Calu3 (cell line): ENCODE data around the gene TMEM229B. TPM values are rescaled to one million over a fixed set of nuclear protein-coding genes. Genes with fewer than 3 reads are reported as not detected.
"Not testable (repeated sequence)": the region's sequence is repeated elsewhere in the genome, so short reads cannot be mapped to it uniquely, and the experiment has no call there.

ENCODE experiments used
- BruUV-seq: library from RNA; stranded (reverse); fragments of 400-500 nt; replicated peaks from 2 replicates; lab custom pipeline; 2021; lab: Mats Ljungman, UMichigan
- CTCF ChIA-PET: fragments of 300-600 bp; sonication (Branson Sonifier 250); formaldehyde crosslinking; loops from one replicate; lab custom pipeline; 2022; ENCODE audit warnings: antibody characterized with exemption; lab: Charles Lee
- DNase-seq: peaks from one replicate; pipeline ENCODE4 v3.0.0; 2022
- H3K27ac Mint-ChIP-seq: one replicate; pipeline ENCODE4 v1.8.0; 2022; ENCODE audit warnings: mixed read lengths; ENCODE audit not compliant: unreplicated experiment
- H3K27me3 Mint-ChIP-seq: one replicate; pipeline ENCODE4 v1.8.0; 2022; ENCODE audit warnings: mixed read lengths; ENCODE audit not compliant: unreplicated experiment
- H3K36me3 Mint-ChIP-seq: one replicate; pipeline ENCODE4 v1.8.0; 2022; ENCODE audit warnings: mild to moderate bottlenecking, moderate library complexity, mixed read lengths; ENCODE audit not compliant: insufficient read depth, unreplicated experiment
- H3K4me1 Mint-ChIP-seq: one replicate; pipeline ENCODE4 v1.8.0; 2022; ENCODE audit warnings: mild to moderate bottlenecking, low read depth, mixed read lengths; ENCODE audit not compliant: unreplicated experiment
- H3K4me3 Mint-ChIP-seq: one replicate; pipeline ENCODE4 v1.8.0; 2022; ENCODE audit warnings: mild to moderate bottlenecking, low read depth, moderate library complexity, mixed read lengths; ENCODE audit not compliant: unreplicated experiment
- H3K9me3 Mint-ChIP-seq: one replicate; pipeline ENCODE4 v1.8.0; 2022; ENCODE audit warnings: low read depth, mixed read lengths; ENCODE audit not compliant: unreplicated experiment
- intact Hi-C: fragments of 100-400 bp; cut with micrococcal nuclease; formaldehyde crosslinking; loops from one replicate; pipeline ENCODE4 v1.10.0; 2022; ENCODE audit not compliant: unreplicated experiment
- total RNA-seq: library from RNA; stranded (reverse); gene quantifications from 2 replicates; pipeline ENCODE4 v1.2.3, GENCODE V29; 2022
- TF ChIP-seq, protein P1 (sequence below): fragments of 200-600 bp; IDR thresholded peaks from one replicate; pipeline ENCODE4 v1.8.0; 2022; ENCODE audit warnings: antibody characterized with exemption; ENCODE audit not compliant: unreplicated experiment

Gene TMEM229B
- total RNA-seq, 1 experiment from 2014 or later = 0.76 TPM

DNA sequence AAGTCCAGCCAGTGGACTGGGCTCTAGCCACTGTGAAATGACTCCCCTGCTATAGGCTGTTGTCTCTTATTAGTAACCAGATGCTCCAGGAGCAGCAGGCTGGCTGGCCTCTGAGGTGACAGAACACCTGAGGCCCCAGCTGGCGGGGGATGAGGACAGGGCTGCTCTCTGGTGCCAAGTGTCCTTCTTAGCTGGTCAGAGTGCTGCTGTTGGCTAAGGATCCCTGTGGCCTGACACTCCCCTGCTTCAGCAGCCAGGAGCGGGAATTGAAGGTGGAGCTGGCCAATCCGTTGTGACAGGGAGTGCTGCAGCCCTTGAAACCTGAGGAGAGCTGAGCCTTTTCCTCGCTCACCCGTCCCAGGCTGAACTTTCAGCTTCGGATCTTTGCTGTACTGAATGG is 30.7 kb downstream of the TMEM229B start:
- TF ChIP-seq, protein P1, sequence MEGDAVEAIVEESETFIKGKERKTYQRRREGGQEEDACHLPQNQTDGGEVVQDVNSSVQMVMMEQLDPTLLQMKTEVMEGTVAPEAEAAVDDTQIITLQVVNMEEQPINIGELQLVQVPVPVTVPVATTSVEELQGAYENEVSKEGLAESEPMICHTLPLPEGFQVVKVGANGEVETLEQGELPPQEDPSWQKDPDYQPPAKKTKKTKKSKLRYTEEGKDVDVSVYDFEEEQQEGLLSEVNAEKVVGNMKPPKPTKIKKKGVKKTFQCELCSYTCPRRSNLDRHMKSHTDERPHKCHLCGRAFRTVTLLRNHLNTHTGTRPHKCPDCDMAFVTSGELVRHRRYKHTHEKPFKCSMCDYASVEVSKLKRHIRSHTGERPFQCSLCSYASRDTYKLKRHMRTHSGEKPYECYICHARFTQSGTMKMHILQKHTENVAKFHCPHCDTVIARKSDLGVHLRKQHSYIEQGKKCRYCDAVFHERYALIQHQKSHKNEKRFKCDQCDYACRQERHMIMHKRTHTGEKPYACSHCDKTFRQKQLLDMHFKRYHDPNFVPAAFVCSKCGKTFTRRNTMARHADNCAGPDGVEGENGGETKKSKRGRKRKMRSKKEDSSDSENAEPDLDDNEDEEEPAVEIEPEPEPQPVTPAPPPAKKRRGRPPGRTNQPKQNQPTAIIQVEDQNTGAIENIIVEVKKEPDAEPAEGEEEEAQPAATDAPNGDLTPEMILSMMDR = no peak
- BruUV-seq = no TSS peak
- H3K9me3 Mint-ChIP-seq = no peaks in the 10 kb centered on the region
- no peak overlapping the region for H3K4me3 Mint-ChIP-seq
- no peaks in the 10 kb centered on the region for H3K4me1 Mint-ChIP-seq
- CTCF ChIA-PET = interaction anchor here (0.6 kb wide), 1 partner anchor 264 kb away, joined by 3 read pairs; no protein-coding TSS in a partner anchor
- intact Hi-C loops = no loop called here
- no peak for DNase-seq
- H3K27me3 Mint-ChIP-seq = peaks cover 46% of the 10 kb centered on the region
- H3K36me3 Mint-ChIP-seq = no peaks in the 10 kb centered on the region
- no peak overlapping the region for H3K27ac Mint-ChIP-seq

DNA sequence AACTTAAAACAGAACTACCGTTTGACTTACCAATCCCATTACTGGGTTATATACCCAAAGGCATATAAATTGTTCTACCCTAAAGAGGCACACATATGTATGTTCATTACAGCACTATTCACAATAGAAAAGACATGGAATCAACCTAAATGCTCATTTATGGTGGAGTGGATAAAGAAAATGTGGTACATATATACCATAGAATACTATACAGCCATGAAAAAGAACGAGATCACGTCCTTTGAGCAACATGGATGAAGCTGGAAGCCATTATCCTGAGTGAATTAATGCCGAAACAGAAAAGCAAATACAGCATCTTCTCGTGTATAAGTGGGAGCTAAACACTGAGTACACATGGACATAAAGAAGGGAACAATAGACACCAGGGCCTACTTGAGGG is 31.8 kb downstream of the TMEM229B start:
- TF ChIP-seq, protein P1 = no peak
- H3K27me3 Mint-ChIP-seq = peaks cover 36% of the 10 kb centered on the region
- H3K4me1 Mint-ChIP-seq = no peaks in the 10 kb centered on the region
- intact Hi-C loops = no loop called here
- H3K4me3 Mint-ChIP-seq = no peak overlapping the region
- no peak for DNase-seq
- CTCF ChIA-PET = no interaction called here
- BruUV-seq = no TSS peak
- H3K36me3 Mint-ChIP-seq = no peaks in the 10 kb centered on the region
- no peaks in the 10 kb centered on the region for H3K9me3 Mint-ChIP-seq
- H3K27ac Mint-ChIP-seq = no peak overlapping the region

DNA sequence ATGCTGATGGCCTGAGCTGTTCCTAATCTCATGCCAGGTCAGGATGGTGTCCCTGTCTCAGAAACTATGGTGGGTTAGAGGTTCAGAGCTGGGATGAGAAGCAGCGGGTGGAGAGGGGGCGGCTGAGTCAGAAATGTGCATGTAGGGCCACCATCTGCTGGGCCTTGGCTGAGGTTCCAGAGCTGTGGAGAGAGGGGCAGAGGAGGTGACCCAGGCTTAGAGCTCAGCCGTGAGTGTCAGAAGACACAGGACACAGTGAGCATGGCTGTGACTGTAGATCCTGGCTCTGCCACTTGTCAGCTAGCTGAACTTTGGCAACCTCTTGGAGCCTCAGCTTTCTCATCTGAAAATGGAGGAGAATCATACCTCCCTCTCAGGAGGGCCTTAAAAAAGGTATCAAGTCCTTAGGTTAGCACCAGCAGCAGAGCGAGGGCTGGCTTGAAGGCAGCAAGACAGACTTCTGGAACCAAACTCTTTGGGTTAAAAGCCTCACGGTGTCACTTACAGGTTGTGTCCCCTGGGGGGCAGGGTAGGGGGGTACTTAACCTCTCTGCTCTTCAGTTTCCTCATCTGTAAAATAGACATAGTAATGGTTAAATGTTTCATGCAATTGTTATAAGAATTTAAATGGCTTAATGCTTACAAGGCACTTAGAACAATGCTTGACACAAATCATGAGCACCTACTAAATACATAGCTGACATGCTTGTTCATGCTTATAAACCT is 34.8 kb downstream of the TMEM229B start:
- Mint-ChIP-seq H3K4me1 (no peaks in the 10 kb centered on the region), H3K27ac (no peak overlapping the region), H3K9me3 (peaks cover 5% of the 10 kb centered on the region), H3K36me3 (no peaks in the 10 kb centered on the region), H3K4me3 (no peak overlapping the region), H3K27me3 (peaks cover 44% of the 10 kb centered on the region)
- DNase-seq = no peak
- TF ChIP-seq, protein P1 = no peak
- BruUV-seq = no TSS peak
- CTCF ChIA-PET = no interaction called here
- intact Hi-C loops = no loop called here

DNA sequence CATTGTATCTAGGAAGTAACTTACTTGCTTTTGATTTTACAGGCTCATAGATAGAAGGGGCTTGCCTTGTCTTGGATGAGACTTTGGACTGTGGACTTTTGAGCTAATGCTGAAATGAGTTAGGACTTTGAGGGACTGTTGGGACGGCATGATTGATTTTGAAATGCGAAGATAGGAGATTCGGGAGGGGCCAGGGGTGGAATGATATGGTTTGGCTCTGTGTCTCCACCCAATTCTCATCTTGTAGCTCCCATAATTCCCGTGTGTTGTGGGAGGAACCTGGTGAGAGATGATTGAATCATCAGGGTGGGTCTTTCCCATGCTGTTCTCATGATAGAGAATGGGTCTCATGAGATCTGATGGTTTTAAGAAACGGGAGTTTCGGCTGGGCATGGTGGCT is 36.9 kb downstream of the TMEM229B start:
- peaks cover 33% of the 10 kb centered on the region for H3K27me3 Mint-ChIP-seq
- H3K27ac Mint-ChIP-seq, H3K4me1 Mint-ChIP-seq, H3K36me3 Mint-ChIP-seq, H3K4me3 Mint-ChIP-seq, H3K9me3 Mint-ChIP-seq, DNase-seq, BruUV-seq, intact Hi-C loops: not testable (repeated sequence)
- CTCF ChIA-PET = interaction anchor here (0.7 kb wide), 1 partner anchor 265 kb away, joined by 3 read pairs; no protein-coding TSS in a partner anchor

DNA sequence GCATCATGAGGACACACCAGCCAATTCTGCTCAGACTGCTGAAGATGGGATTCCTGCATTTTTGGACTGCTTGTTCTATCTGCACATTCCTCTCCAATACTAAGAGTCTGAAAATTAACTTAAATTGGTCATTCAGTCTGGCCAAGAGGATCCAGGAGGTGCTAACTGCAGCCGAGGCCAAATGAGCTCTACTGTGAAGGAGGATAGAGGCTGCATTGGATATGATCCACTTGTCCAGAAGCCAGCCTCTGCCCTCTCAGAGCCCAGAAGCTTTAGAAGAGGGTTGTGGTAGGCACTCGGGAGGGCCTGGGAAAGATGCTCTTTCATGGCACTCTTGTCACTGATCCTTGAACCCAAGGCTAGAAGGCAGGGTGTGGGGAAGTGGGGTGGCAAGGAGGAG is 39.4 kb downstream of the TMEM229B start:
- H3K4me3 Mint-ChIP-seq = no peak overlapping the region
- no TSS peak for BruUV-seq
- CTCF ChIA-PET = no interaction called here
- peaks cover 5% of the 10 kb centered on the region for H3K9me3 Mint-ChIP-seq
- TF ChIP-seq, protein P1 = no peak
- intact Hi-C loops = no loop called here
- DNase-seq = no peak
- H3K27ac Mint-ChIP-seq = no peak overlapping the region
- H3K27me3 Mint-ChIP-seq = peaks cover 18% of the 10 kb centered on the region
- H3K36me3 Mint-ChIP-seq = no peaks in the 10 kb centered on the region
- H3K4me1 Mint-ChIP-seq = peaks cover 4% of the 10 kb centered on the region
